ENCODE results near the gene DNAH10.
A peak's percentile ranks its signal among the peaks of the same experiment; 100 is the strongest.

Gene DNAH10

GRCh38 chr12:123847876-123848275 is 85.8 kb downstream of the DNAH10 start:
- no peak for DNase-seq

- DNase-seq: no peak
Observed at GRCh38 chr12:123849517-123849916, 87.4 kb downstream of the DNAH10 start.

GRCh38 chr12:123850246-123851134 is 88.4 kb downstream of the DNAH10 start:
- DNase-seq: no peak

GRCh38 chr12:123853396-123854070 is 91.4 kb downstream of the DNAH10 start:
- DNase-seq: no peak

GRCh38 chr12:123854232-123854631 is 92.1 kb downstream of the DNAH10 start:
- no peak for DNase-seq

GRCh38 chr12:123854918-123855317 is 92.8 kb downstream of the DNAH10 start:
- no peak for DNase-seq

GRCh38 chr12:123856681-123857080 is 94.6 kb downstream of the DNAH10 start:
- DNase-seq: no peak

GRCh38 chr12:123858176-123858575 is 96.1 kb downstream of the DNAH10 start:
- no peak for DNase-seq

GRCh38 chr12:123859035-123859434 is 96.9 kb downstream of the DNAH10 start:
- DNase-seq: no peak

- peak; percentile 58 for DNase-seq
Observed at GRCh38 chr12:123860377-123860776, 98.3 kb downstream of the DNAH10 start.

GRCh38 chr12:123861392-123861791 is 99.3 kb downstream of the DNAH10 start:
- DNase-seq: no peak

GRCh38 chr12:123867141-123867540 is 105.0 kb downstream of the DNAH10 start:
- no peak for DNase-seq

- no peak for DNase-seq
Observed at GRCh38 chr12:123868791-123869190, 106.7 kb downstream of the DNAH10 start.

- DNase-seq: no peak
Observed at GRCh38 chr12:123873793-123874192, 111.7 kb downstream of the DNAH10 start.

- DNase-seq: no peak
Observed at GRCh38 chr12:123877968-123878367, 115.9 kb downstream of the DNAH10 start.

- no peak for DNase-seq
Observed at GRCh38 chr12:123879101-123879500, 117.0 kb downstream of the DNAH10 start.

GRCh38 chr12:123879691-123880090 is 117.6 kb downstream of the DNAH10 start:
- DNase-seq: no peak

GRCh38 chr12:123882161-123882705 is 120.1 kb downstream of the DNAH10 start:
- no peak for DNase-seq

GRCh38 chr12:123886258-123886657 is 124.2 kb downstream of the DNAH10 start:
- no peak for DNase-seq

GRCh38 chr12:123886931-123887582 is 125.0 kb downstream of the DNAH10 start:
- no peak for DNase-seq

- DNase-seq: no peak
Observed at GRCh38 chr12:123888989-123889388, 126.9 kb downstream of the DNAH10 start.

GRCh38 chr12:123889848-123890535 is 127.9 kb downstream of the DNAH10 start:
- DNase-seq: no peak

- DNase-seq: no peak
Observed at GRCh38 chr12:123890536-123890902, 128.4 kb downstream of the DNAH10 start.

Data from hematopoietic multipotent progenitor cell treated with erythropoietin and hydrocortisone succinate and interleukin-3 and kit ligand, for 8 days (in vitro differentiated cells).